HEK293 (cell line): ENCODE results near the gene B3GNT8.
"Not testable (repeated sequence)": the region's sequence is repeated elsewhere in the genome, so short reads cannot be mapped to it uniquely, and the experiment has no call there.

ENCODE experiments used
- CTCF ChIP-seq: fragments of 450-650 bp; formaldehyde crosslinking; IDR thresholded peaks from 2 replicates; pipeline ENCODE4 v1.5.1; 2016; ENCODE audit warnings: missing biosample characterization, missing genetic modification characterization
- KLF9 ChIP-seq: fragments of 450-650 bp; formaldehyde crosslinking; IDR thresholded peaks from 2 replicates; pipeline ENCODE4 v1.5.1; 2016; ENCODE audit warnings: missing biosample characterization, missing genetic modification characterization, low read depth
- WT1 ChIP-seq: fragments of 450-650 bp; formaldehyde crosslinking; IDR thresholded peaks from 2 replicates; pipeline ENCODE4 v1.5.1; 2016; ENCODE audit warnings: missing biosample characterization, missing genetic modification characterization
- ZBTB8A ChIP-seq: fragments of 450-650 bp; formaldehyde crosslinking; IDR thresholded peaks from 2 replicates; pipeline ENCODE4 v1.5.1; 2016; ENCODE audit warnings: missing biosample characterization, missing genetic modification characterization
- ZNF138 ChIP-seq: fragments of 450-650 bp; formaldehyde crosslinking; IDR thresholded peaks from 2 replicates; pipeline ENCODE4 v1.5.1; 2016; ENCODE audit warnings: missing biosample characterization, missing genetic modification characterization, borderline replicate concordance
- ZNF169 ChIP-seq: fragments of 450-650 bp; formaldehyde crosslinking; IDR thresholded peaks from 2 replicates; pipeline ENCODE4 v1.5.1; 2016; ENCODE audit warnings: missing biosample characterization, missing genetic modification characterization
- ZNF350 ChIP-seq: fragments of 450-650 bp; formaldehyde crosslinking; IDR thresholded peaks from 2 replicates; pipeline ENCODE4 v1.5.0; 2017; ENCODE audit warnings: missing biosample characterization, mild to moderate bottlenecking, missing genetic modification characterization
- ZNF423 ChIP-seq: fragments of 450-650 bp; formaldehyde crosslinking; IDR thresholded peaks from 2 replicates; pipeline ENCODE4 v1.5.1; 2016; ENCODE audit warnings: missing biosample characterization, missing genetic modification characterization
- ZNF571 ChIP-seq: fragments of 450-650 bp; formaldehyde crosslinking; IDR thresholded peaks from 2 replicates; pipeline ENCODE4 v1.5.0; 2017; ENCODE audit warnings: missing biosample characterization, missing genetic modification characterization
- ZNF768 ChIP-seq: fragments of 450-650 bp; formaldehyde crosslinking; IDR thresholded peaks from 2 replicates; pipeline ENCODE4 v1.5.1; 2018; ENCODE audit warnings: missing biosample characterization, mild to moderate bottlenecking, missing genetic modification characterization
- TF ChIP-seq, protein P1 (sequence below): fragments of 450-650 bp; formaldehyde crosslinking; IDR thresholded peaks from 2 replicates; pipeline ENCODE4 v1.5.1; 2016; ENCODE audit warnings: missing biosample characterization, missing genetic modification characterization
- TF ChIP-seq, protein P2 (sequence below): fragments of 450-650 bp; formaldehyde crosslinking; IDR thresholded peaks from 2 replicates; pipeline ENCODE4 v1.5.1; 2016; ENCODE audit warnings: missing biosample characterization, missing genetic modification characterization
- TF ChIP-seq, protein P3 (sequence below): sonication (generic); formaldehyde crosslinking; IDR thresholded peaks from 2 replicates; pipeline ENCODE4 v1.8.1; 2022; ENCODE audit warnings: mild to moderate bottlenecking, moderate library complexity, missing genetic modification reagents

DNA sequence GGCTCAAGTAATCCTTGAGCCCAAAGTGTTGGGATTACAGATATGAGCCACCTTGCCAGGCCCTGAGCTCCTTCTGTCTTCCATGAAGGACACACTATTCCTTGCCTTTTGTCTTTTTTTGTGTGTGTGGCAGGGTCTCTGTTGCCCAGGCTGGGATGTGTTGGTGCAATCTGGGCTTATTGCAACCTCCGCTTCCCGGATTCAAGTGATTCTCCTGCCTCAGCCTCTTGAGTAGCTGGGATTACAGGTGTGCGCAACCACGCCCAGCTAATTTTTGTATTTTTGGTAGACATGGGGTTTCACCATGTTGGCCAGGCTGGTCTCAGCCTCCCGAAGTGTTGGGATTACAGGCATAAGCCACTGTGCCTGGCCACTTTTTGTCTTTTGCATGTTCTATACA is 18.3 kb downstream of the B3GNT8 start:
- TF ChIP-seq KLF9; ZNF768 (tag by site-specific recombination); ZBTB8A (tag by site-specific recombination); ZNF423 (tag by site-specific recombination); CTCF; ZNF571 (tag by site-specific recombination); ZNF169 (tag by site-specific recombination); ZNF350 (tag by site-specific recombination); WT1 (tag by site-specific recombination); ZNF138 (tag by site-specific recombination): not testable (repeated sequence)
- TF ChIP-seq, protein P1, sequence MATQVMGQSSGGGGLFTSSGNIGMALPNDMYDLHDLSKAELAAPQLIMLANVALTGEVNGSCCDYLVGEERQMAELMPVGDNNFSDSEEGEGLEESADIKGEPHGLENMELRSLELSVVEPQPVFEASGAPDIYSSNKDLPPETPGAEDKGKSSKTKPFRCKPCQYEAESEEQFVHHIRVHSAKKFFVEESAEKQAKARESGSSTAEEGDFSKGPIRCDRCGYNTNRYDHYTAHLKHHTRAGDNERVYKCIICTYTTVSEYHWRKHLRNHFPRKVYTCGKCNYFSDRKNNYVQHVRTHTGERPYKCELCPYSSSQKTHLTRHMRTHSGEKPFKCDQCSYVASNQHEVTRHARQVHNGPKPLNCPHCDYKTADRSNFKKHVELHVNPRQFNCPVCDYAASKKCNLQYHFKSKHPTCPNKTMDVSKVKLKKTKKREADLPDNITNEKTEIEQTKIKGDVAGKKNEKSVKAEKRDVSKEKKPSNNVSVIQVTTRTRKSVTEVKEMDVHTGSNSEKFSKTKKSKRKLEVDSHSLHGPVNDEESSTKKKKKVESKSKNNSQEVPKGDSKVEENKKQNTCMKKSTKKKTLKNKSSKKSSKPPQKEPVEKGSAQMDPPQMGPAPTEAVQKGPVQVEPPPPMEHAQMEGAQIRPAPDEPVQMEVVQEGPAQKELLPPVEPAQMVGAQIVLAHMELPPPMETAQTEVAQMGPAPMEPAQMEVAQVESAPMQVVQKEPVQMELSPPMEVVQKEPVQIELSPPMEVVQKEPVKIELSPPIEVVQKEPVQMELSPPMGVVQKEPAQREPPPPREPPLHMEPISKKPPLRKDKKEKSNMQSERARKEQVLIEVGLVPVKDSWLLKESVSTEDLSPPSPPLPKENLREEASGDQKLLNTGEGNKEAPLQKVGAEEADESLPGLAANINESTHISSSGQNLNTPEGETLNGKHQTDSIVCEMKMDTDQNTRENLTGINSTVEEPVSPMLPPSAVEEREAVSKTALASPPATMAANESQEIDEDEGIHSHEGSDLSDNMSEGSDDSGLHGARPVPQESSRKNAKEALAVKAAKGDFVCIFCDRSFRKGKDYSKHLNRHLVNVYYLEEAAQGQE (tag by site-specific recombination) = not testable (repeated sequence)
- TF ChIP-seq, protein P2, sequence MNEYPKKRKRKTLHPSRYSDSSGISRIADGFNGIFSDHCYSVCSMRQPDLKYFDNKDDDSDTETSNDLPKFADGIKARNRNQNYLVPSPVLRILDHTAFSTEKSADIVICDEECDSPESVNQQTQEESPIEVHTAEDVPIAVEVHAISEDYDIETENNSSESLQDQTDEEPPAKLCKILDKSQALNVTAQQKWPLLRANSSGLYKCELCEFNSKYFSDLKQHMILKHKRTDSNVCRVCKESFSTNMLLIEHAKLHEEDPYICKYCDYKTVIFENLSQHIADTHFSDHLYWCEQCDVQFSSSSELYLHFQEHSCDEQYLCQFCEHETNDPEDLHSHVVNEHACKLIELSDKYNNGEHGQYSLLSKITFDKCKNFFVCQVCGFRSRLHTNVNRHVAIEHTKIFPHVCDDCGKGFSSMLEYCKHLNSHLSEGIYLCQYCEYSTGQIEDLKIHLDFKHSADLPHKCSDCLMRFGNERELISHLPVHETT (tag by site-specific recombination) = not testable (repeated sequence)
- TF ChIP-seq, protein P3, sequence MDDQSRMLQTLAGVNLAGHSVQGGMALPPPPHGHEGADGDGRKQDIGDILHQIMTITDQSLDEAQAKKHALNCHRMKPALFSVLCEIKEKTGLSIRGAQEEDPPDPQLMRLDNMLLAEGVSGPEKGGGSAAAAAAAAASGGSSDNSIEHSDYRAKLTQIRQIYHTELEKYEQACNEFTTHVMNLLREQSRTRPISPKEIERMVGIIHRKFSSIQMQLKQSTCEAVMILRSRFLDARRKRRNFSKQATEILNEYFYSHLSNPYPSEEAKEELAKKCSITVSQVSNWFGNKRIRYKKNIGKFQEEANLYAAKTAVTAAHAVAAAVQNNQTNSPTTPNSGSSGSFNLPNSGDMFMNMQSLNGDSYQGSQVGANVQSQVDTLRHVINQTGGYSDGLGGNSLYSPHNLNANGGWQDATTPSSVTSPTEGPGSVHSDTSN = not testable (repeated sequence)
